Epidermal melanocyte (primary cell): ENCODE data around the gene XXYLT1.
"Not testable (repeated sequence)": the region's sequence is repeated elsewhere in the genome, so short reads cannot be mapped to it uniquely, and the experiment has no call there.

Source experiments
- DNase-seq: peaks from one replicate; pipeline ENCODE4 v3.0.0; 2011; ENCODE audit warnings: low spot score; ENCODE audit not compliant: insufficient read length

XXYLT1 gene

GRCh38 chr3:195099951-195100785, 170.8 kb downstream of the XXYLT1 start:
- DNase-seq = no peak

GRCh38 chr3:195098741-195099525, 172.0 kb downstream of the XXYLT1 start:
- no peak for DNase-seq

- no peak for DNase-seq
These were observed 173.4 kb downstream of the XXYLT1 start for GRCh38 chr3:195097331-195098255.

GRCh38 chr3:195096484-195097330, 174.3 kb downstream of the XXYLT1 start:
- no peak for DNase-seq

- DNase-seq = no peak
These were observed 174.9 kb downstream of the XXYLT1 start for GRCh38 chr3:195096053-195096452.

GRCh38 chr3:195095704-195096036, 175.3 kb downstream of the XXYLT1 start:
- no peak for DNase-seq

GRCh38 chr3:195095035-195095703, 175.8 kb downstream of the XXYLT1 start:
- no peak for DNase-seq

- DNase-seq = no peak
These were observed 176.6 kb downstream of the XXYLT1 start for GRCh38 chr3:195094191-195094921.

- no peak for DNase-seq
These were observed 177.2 kb downstream of the XXYLT1 start for GRCh38 chr3:195093731-195094130.

GRCh38 chr3:195087840-195088601, 182.9 kb downstream of the XXYLT1 start:
- not testable (repeated sequence) for DNase-seq

GRCh38 chr3:195087328-195087727, 183.6 kb downstream of the XXYLT1 start:
- no peak for DNase-seq

- DNase-seq = no peak
These were observed 184.1 kb downstream of the XXYLT1 start for GRCh38 chr3:195086885-195087284.

GRCh38 chr3:195086341-195086740, 184.6 kb downstream of the XXYLT1 start:
- DNase-seq = no peak

- DNase-seq = no peak
These were observed 185.4 kb downstream of the XXYLT1 start for GRCh38 chr3:195085356-195086130.

GRCh38 chr3:195084746-195085145, 186.2 kb downstream of the XXYLT1 start:
- DNase-seq = no peak

GRCh38 chr3:195083659-195084058, 187.3 kb downstream of the XXYLT1 start:
- no peak for DNase-seq

GRCh38 chr3:195082811-195083210, 188.1 kb downstream of the XXYLT1 start:
- DNase-seq = no peak
